ENCODE results near the gene ANO5. TPM values are rescaled to one million over a fixed set of nuclear protein-coding genes. Genes with fewer than 3 reads are reported as not detected.

ANO5 gene
- total and polyA plus RNA-seq, 9 donors: 0.48 to 3.7 (median 1.6) TPM

DNA sequence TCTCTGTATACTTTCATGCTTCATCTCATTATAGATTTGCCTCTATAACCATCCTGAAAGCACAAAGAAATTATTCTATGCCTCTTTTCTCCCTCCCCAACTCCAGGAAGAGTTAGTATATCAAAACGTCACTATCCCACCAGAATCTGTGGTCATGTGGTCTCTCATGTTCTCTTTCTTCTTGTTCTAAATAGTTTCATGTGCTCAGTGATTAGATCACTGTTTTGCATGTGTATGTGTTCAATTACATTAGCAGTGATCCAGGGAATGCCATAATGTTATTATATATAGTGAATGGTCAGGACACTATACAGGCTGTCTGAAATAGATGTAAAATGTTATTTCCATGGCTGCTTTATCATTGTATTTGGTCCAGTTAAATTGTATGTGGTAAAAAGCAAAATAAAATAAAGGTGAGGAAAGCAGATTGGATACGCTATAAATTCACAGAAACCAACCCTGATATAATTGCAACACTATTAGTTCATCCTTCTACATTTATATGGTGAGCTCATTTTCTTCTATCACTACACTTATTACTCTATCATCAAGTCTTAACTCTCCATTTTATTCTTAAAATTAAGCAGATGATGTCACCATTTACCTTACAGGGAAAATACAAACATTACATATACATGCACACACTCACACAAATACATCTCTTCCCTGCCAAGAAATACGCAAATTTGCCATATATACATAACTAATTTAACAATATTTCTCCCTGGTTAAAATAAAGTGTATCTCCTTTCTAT, 26.9 kb upstream of the ANO5 start:
- H3K9me3 ChIP-seq: no peaks in the 10 kb centered on the region
- H3K4me1 ChIP-seq (ENCODE audit: insufficient read depth): no peaks in the 10 kb centered on the region
- no peaks in the 10 kb centered on the region for H3K27me3 ChIP-seq
- DNase-seq: no peak
- 68 to 72% (median 69%) methylated on average over 3 of the region's 3 CpGs for WGBS, 3 donors
- H3K4me3 ChIP-seq: no peak overlapping the region
- no peak overlapping the region for H3K27ac ChIP-seq
- no peaks in the 10 kb centered on the region for H3K36me3 ChIP-seq
- intact Hi-C loops (cut with DNase I): no loop called here
- no peak for TF ChIP-seq EP300 (IDR thresholded peaks at IDR 0.05)
- no peak for TF ChIP-seq POLR2A (IDR thresholded peaks at IDR 0.05)
- TF ChIP-seq, protein P1, sequence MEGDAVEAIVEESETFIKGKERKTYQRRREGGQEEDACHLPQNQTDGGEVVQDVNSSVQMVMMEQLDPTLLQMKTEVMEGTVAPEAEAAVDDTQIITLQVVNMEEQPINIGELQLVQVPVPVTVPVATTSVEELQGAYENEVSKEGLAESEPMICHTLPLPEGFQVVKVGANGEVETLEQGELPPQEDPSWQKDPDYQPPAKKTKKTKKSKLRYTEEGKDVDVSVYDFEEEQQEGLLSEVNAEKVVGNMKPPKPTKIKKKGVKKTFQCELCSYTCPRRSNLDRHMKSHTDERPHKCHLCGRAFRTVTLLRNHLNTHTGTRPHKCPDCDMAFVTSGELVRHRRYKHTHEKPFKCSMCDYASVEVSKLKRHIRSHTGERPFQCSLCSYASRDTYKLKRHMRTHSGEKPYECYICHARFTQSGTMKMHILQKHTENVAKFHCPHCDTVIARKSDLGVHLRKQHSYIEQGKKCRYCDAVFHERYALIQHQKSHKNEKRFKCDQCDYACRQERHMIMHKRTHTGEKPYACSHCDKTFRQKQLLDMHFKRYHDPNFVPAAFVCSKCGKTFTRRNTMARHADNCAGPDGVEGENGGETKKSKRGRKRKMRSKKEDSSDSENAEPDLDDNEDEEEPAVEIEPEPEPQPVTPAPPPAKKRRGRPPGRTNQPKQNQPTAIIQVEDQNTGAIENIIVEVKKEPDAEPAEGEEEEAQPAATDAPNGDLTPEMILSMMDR (IDR thresholded peaks at IDR 0.05): no peak

DNA sequence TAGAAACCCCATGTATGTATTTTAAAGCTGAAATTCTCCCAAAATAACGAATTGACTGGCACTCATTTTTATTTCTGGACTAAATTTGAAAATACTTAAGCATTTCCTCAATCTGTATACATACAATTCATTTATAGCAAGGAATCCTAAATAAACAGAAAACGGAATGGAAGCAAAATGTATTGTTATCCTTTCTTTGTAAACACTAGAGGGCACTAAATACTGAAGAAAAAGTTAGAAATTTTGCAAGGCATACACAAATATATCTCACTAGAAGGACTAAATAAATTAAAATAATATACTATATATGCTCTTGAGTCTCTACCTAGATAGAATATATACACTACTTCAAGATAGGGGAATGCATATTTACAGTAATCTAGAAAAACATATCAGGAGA, 23.1 kb upstream of the ANO5 start:
- no peak overlapping the region for H3K4me3 ChIP-seq
- H3K4me1 ChIP-seq (ENCODE audit: insufficient read depth): no peaks in the 10 kb centered on the region
- WGBS, 3 donors: 1% methylated on average over 2 of the region's 2 CpGs
- H3K9me3 ChIP-seq: no peaks in the 10 kb centered on the region
- no peaks in the 10 kb centered on the region for H3K36me3 ChIP-seq
- TF ChIP-seq, protein P1 (IDR thresholded peaks at IDR 0.05): no peak
- TF ChIP-seq POLR2A (IDR thresholded peaks at IDR 0.05) (no peak), EP300 (IDR thresholded peaks at IDR 0.05) (no peak)
- intact Hi-C loops (cut with DNase I): no loop called here
- no peaks in the 10 kb centered on the region for H3K27me3 ChIP-seq
- H3K27ac ChIP-seq: no peak overlapping the region
- DNase-seq: no peak

DNA sequence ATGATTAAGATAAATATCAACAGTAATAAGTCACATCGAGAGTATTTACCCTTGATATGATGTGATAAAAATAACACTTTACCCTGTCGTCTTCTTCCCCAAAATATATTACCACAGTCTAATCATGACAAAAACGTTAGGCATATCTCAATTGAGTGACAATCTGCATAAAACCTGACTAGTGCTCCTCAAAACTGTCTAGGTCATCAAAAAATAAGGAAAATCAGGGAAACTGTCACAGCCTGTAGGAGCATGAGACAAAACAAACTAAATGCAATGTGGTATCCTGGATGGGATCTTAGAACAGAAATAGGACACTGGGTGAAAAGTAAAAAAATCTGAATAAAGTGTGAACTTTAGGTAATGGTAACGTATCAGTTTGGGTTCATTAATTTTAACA, 19.4 kb upstream of the ANO5 start:
- TF ChIP-seq EP300 (IDR thresholded peaks at IDR 0.05) (no peak), POLR2A (IDR thresholded peaks at IDR 0.05) (no peak)
- TF ChIP-seq, protein P1 (IDR thresholded peaks at IDR 0.05): no peak
- no peaks in the 10 kb centered on the region for H3K36me3 ChIP-seq
- H3K27ac ChIP-seq: no peak overlapping the region
- intact Hi-C loops (cut with DNase I): no loop called here
- no peaks in the 10 kb centered on the region for H3K27me3 ChIP-seq
- no peaks in the 10 kb centered on the region for H3K9me3 ChIP-seq
- 43 to 59% (median 44%) methylated on average over 4 of the region's 4 CpGs for WGBS, 3 donors
- no peaks in the 10 kb centered on the region for H3K4me1 ChIP-seq (ENCODE audit: insufficient read depth)
- no peak for DNase-seq
- no peak overlapping the region for H3K4me3 ChIP-seq

DNA sequence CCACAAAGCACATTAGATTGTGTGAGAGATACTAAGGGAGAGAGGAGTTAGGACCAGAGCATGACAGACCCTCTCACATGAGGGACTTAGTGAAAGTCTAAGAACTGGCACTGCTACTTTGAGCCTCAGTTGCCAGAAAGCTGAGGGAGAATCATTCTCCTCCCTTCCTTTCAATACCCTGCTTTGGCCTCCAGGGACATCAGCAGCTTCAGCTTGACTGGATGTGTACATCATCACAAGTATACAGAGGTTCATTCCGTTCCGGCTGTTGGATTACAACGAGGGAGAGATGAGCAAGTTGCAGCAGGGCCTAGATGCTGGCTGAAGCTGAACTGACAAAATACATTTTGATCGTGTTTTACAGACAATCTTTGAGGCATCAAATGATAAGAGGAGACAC, 15.7 kb upstream of the ANO5 start:
- no peak overlapping the region for H3K4me3 ChIP-seq
- H3K27me3 ChIP-seq: no peaks in the 10 kb centered on the region
- H3K9me3 ChIP-seq: no peaks in the 10 kb centered on the region
- WGBS, 3 donors: 65 to 72% (median 68%) methylated on average over 4 of the region's 4 CpGs
- intact Hi-C loops (cut with DNase I): no loop called here
- no peak for TF ChIP-seq EP300 (IDR thresholded peaks at IDR 0.05)
- TF ChIP-seq, protein P1 (IDR thresholded peaks at IDR 0.05): no peak
- TF ChIP-seq POLR2A (IDR thresholded peaks at IDR 0.05): no peak
- H3K27ac ChIP-seq: no peak overlapping the region
- no peaks in the 10 kb centered on the region for H3K4me1 ChIP-seq (ENCODE audit: insufficient read depth)
- no peaks in the 10 kb centered on the region for H3K36me3 ChIP-seq
- no peak for DNase-seq
